Adrenal gland (tissue), 12 donors: ENCODE results near the gene TRPM4. TPM values are rescaled to one million over a fixed set of nuclear protein-coding genes. Genes with fewer than 3 reads are reported as not detected.

Experiments
- DNase-seq, 7 donors: peaks; one replicate each; pipeline ENCODE4 v3.0.0-alpha.2; 2019 to 2020
- H3K27ac ChIP-seq, 5 donors: fragments of 200-600 bp; sonication (generic) in 4 of 5; 1 replicate in 3 of 5; 2 replicates in 2 of 5; pipeline versions ENCODE4 v1.5.1 to v1.8.0; 2016 to 2020; ENCODE audit warnings: mild to moderate bottlenecking in 1 of 5
- H3K27me3 ChIP-seq: fragments of 200-600 bp; 2 replicates; pipeline ENCODE4 v1.8.0; 2021
- H3K36me3 ChIP-seq, 2 donors: fragments of 200-600 bp; replicated peaks in 1 of 2; 1 replicate in 1 of 2; 2 replicates in 1 of 2; pipeline versions ENCODE4 v1.5.1 to v1.8.0; 2018 to 2022
- H3K4me1 ChIP-seq, 2 donors: fragments of 200-600 bp; replicated peaks in 1 of 2; 1 replicate in 1 of 2; 2 replicates in 1 of 2; pipeline versions ENCODE4 v1.5.1 to v1.8.0; 2018 to 2021
- H3K4me3 ChIP-seq, 4 donors: fragments of 200-600 bp; sonication (generic) in 3 of 4; one replicate each; pipeline ENCODE4 v1.5.1; 2016 to 2018
- H3K9me3 ChIP-seq, 3 donors: fragments of 200-600 bp; sonication (generic) in 1 of 3; replicated peaks in 1 of 3; 1 replicate in 2 of 3; 2 replicates in 1 of 3; pipeline versions ENCODE4 v1.5.1 to v1.8.0; 2016 to 2021
- CTCF ChIP-seq, 6 experiments: fragments of 450-650 bp in 4 of 6; fragments of 200-600 bp in 2 of 6; sonication (generic) in 1 of 6; IDR thresholded peaks; 1 replicate in 5 of 6; 2 replicates in 1 of 6; pipeline versions ENCODE4 v1.5.1 to v1.8.0; 2016 to 2021; ENCODE audit warnings: antibody characterized with exemption in 6 of 6, mild to moderate bottlenecking in 2 of 6, moderate library complexity in 1 of 6
- POLR2A ChIP-seq, 2 donors: fragments of 450-650 bp; IDR thresholded peaks; one replicate each; pipeline ENCODE4 v1.6.1; 2017; ENCODE audit warnings: antibody characterized with exemption in 2 of 2, mild to moderate bottlenecking in 2 of 2, moderate library complexity in 1 of 2
- WGBS, 4 donors: extraction: QIAGEN DNeasy Blood & Tissue Kit in 2 of 4; methylation state at CpG; one replicate each; pipeline versions ENCODE4 v1.1.5 to v1.1.7; 2013 to 2017; 5-methylcytosine and 5-hydroxymethylcytosine counted together
- intact Hi-C, 2 donors: fragments of 100-400 bp; cut with DNase I; formaldehyde crosslinking; loops; one replicate each; pipeline versions ENCODE4 v1.14.1 to v1.15.0; 2022 to 2023
- polyA plus RNA-seq, 3 donors: library from polyadenylated mRNA; stranded (reverse); fragments of 200-250 nt in 2 of 3; fragments of 350-450 nt in 1 of 3; fragmentation: Illumina TruSeq in 1 of 3; extraction: RNeasy Lipid Tissue Mini Kit (QIAGEN cat#74804) in 1 of 3; gene quantifications; one replicate each; pipeline ENCODE4 v1.2.3, GENCODE V29; 2013 to 2014
- total RNA-seq, 9 donors: library from RNA; depleted of rRNA in 4 of 9; stranded (reverse); fragments of >200 nt in 4 of 9; fragments of 120-200 nt in 1 of 9; fragmentation: NEBNext Ultra II Directional in 1 of 9; extraction: Animal tissue kit (Norgen Biotek cat#: 25700) in 1 of 9; gene quantifications; one replicate each; pipeline versions ENCODE4 v1.1.0 to v1.2.4, GENCODE V29; 2013 to 2023
- donor health status: healthy with polysubstance abuse.
- donor health status: Bipolar disorder and iron deficiency.
- donor health status: DM: yes; HTN: yes; CAD: no.
- donor health status: DM: no; HTN: no; CAD: no.
- donor health status: DM: no; HTN: no; CAD: no.
- donor health status: DM: yes; HTN: yes; CAD: no.

Gene TRPM4
- total and polyA plus RNA-seq, 12 donors = 4.2 to 56.3 (median 15.7) TPM

- WGBS, 4 donors = 20 to 28% (median 24%) methylated on average over 3 of the region's 3 CpGs
- no peak overlapping the region for H3K4me3 ChIP-seq
- no peak for DNase-seq
- no peak for TF ChIP-seq CTCF (IDR thresholded peaks at IDR 0.05)
- TF ChIP-seq POLR2A (IDR thresholded peaks at IDR 0.05) = no peak
- H3K9me3 ChIP-seq = no peaks in the 10 kb centered on the region
- peak overlapping the region in 2 of 5 donors; percentile 18 to 80 for H3K27ac ChIP-seq
- intact Hi-C loops = no loop called here
- no peaks in the 10 kb centered on the region for H3K27me3 ChIP-seq
- peaks cover 5 to 25% of the 10 kb centered on the region in 2 donors for H3K4me1 ChIP-seq
- H3K36me3 ChIP-seq = peaks cover 0 to 36% of the 10 kb centered on the region in 2 donors
These were observed 47.0 kb upstream of the TRPM4 start for GRCh38 chr19:49110567-49110966.

GRCh38 chr19:49111218-49111998 is 46.2 kb upstream of the TRPM4 start:
- WGBS, 4 donors = 79 to 85% (median 83%) methylated on average over 11 of the region's 11 CpGs
- TF ChIP-seq POLR2A (IDR thresholded peaks at IDR 0.05) (no peak), CTCF (IDR thresholded peaks at IDR 0.05) (no peak)

DNA sequence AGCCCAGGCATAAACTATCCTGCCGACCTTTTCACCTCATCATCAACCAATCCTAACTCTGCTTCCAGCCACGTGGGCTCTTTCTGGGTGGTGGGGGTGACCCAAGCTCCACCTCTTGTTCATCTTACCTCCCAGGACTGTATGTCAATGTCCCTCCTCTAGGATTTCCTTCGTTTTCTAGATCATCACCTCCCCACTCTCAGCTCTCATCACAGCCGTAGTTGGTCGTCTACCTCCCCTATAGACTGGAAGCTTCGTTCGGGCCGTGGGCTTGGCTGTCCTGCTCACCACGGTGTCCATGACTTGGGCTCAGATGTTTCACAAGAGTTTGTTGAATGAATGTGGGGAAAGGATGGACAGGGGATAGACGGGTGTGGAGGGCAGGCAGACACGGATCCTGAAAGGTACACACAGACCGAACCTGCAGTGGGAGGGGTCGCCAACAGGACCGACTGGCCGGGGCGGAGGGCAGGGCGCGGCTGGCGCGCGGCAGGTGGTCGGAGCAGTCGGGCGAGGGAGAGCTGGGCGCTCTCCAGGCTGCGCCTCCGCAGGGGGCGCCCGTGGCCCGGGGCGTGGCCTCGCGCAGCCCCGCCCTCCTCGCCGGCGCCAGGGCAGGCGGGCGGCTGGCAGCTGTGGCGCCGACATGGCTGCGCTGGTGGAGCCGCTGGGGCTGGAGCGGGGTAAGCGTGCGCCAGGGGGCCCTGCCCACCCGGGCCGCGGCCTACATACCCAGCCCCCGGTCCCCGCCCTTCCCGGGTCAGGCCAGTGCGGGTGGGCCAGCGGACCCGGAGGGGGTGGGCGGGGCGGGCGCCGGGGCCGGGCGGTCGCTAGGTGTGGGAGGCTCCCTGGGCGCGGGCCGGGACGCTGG is 43.6 kb upstream of the TRPM4 start, which contains the start of gene LIN7B:
Gene LIN7B, plus strand, starts transcription at position 609 of the 868 bp plus-strand sequence. Its CDS starts 35 bp downstream, at position 644.
- 1 to 3% (median 1%) methylated on average over 9 to 66 of the region's 66 CpGs for WGBS, 4 donors
- Histone ChIP-seq H3K9me3 (no peaks in the 10 kb centered on the region), H3K4me3 (peak within 1 kb of the TSS in 3 of 4 donors; percentile 59 to 98 (median 74)), H3K27me3 (no peaks in the 10 kb centered on the region), H3K36me3 (peaks cover 0 to 4% of the 10 kb centered on the region in 2 donors), H3K27ac (peak within 1 kb of the TSS in 4 of 5 donors; percentile 45 to 85 (median 72)), H3K4me1 (peaks cover 16 to 32% of the 10 kb centered on the region in 2 donors)
- DNase-seq = peak in 6 of 7 donors; percentile 50 to 69 (median 58)
- TF ChIP-seq CTCF (IDR thresholded peaks at IDR 0.05) (peak in 4 of 6 experiments; percentile 31 to 60 (median 48)), POLR2A (IDR thresholded peaks at IDR 0.05) (no peak)
- intact Hi-C loops = no loop called here

More at GRCh38 chr19:49111218-49111998, 46.2 kb upstream of the TRPM4 start:
- peak overlapping the region in 1 of 5 donors; percentile 80 for H3K27ac ChIP-seq
- H3K36me3 ChIP-seq = peaks cover 0 to 29% of the 10 kb centered on the region in 2 donors
- no peaks in the 10 kb centered on the region for H3K27me3 ChIP-seq
- H3K4me3 ChIP-seq = no peak overlapping the region
- peaks cover 5 to 23% of the 10 kb centered on the region in 2 donors for H3K4me1 ChIP-seq
- intact Hi-C loops = no loop called here
- no peaks in the 10 kb centered on the region for H3K9me3 ChIP-seq
- no peak for DNase-seq
